ENCODE data around the gene ZGPAT.
A peak's percentile ranks its signal among the peaks of the same experiment; 100 is the strongest.

ZGPAT gene

DNA sequence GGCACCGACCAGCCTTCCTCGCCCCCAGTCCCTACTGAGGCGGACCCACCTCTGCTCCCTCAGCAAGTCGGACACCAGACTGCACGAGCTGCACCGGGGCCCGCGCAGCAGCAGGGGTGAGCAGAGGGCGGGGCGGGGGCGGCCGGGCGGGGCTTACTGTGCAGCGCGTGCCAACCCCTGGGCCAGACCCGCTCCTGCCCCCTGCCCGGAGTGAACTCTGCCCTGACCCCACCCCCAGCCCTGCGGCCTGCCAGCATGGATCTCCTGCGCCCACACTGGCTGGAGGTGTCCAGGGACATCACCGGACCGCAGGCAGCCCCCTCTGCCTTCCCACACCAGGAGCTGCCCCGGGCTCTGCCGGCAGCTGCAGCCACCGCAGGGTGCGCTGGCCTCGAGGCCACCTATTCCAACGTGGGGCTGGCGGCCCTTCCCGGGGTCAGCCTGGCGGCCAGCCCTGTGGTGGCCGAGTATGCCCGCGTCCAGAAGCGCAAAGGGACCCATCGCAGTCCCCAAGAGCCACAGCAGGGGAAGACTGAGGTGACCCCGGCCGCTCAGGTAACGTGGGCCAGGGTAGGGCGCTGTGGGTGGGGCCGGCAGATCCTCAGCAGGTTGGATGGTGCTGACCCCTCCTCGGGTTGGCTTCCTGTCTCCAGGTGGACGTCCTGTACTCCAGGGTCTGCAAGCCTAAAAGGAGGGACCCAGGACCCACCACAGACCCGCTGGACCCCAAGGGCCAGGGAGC lies 30.3 kb downstream of the ZGPAT start:
- H3K4me3 ChIP-seq (ENCODE audit: low read length) = peak overlapping the region; percentile 24
- no peak for DNase-seq (ENCODE audit: low read depth)
- no peak for TF ChIP-seq CTCF (conservative IDR thresholded peaks at IDR 0.05; ENCODE audit: low read depth, low read length)

DNA sequence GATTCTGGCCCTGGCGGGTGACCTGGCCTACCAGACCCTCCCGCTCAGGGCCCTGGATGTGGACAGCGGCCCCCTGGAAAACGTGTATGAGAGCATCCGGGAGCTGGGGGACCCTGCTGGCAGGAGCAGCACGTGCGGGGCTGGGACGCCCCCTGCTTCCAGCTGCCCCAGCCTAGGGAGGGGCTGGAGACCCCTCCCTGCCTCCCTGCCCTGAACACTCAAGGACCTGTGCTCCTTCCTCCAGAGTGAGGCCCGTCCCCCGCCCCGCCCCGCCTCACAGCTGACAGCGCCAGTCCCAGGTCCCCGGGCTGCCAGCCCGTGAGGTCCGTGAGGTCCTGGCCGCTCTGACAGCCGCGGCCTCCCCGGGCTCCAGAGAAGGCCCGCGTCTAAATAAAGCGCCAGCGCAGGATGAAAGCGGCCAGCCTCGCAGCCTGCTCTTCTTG lies 30.9 kb downstream of the ZGPAT start:
- TF ChIP-seq CTCF (conservative IDR thresholded peaks at IDR 0.05; ENCODE audit: low read depth, low read length) = no peak
- H3K4me3 ChIP-seq (ENCODE audit: low read length) = no peak overlapping the region
- no peak for DNase-seq (ENCODE audit: low read depth)

DNA sequence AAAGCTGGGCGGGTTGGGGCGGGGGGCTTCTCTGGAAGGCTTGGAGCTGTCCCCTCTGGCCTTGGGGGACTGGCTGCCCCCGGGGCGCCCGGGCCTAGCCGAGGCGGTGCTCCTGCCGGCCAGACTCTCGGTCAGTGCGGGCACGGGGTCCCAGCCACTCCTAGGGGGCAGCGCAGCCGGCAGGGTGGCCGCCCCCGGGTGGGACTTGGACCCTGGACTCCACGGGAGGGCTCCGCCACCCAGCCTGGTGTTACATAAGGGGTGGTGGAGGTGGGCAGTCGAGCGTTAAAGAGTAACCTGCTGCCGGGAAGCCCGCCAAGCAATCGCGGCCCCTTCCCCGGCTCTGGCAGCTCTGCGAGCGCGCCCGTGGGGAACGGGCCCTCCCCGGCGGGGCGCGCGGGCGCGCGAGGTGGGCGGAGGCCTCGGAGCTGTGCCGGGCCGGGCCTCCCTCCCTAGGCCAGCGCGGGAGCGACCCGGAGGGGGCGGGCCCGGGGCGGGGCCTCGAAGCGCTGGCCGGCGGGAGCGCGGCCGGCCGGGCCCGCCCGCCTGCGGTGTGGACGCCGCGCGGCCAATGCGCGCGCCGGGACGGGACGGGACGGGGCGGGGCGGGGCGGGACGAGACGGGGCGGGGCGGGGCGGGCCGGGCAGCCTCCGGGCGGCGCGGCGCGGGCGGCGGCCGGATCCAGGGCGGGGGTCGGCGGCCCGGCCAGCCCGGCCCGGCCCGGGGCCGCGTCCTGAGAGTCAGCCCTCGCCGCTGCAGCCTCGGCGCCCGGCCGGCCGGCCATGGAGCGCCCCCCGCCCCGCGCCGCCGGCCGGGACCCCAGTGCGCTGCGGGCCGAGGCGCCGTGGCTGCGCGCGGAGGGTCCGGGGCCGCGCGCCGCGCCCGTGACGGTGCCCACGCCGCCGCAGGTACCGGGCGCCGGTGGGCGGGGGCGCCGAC lies 31.6 kb downstream of the ZGPAT start, which contains the start of gene SLC2A4RG:
Gene SLC2A4RG, plus strand, starts transcription at position 647 of the 940 bp plus-strand sequence. Its CDS starts 137 bp downstream, at position 784.
- DNase-seq (ENCODE audit: low read depth) = no peak
- H3K4me3 ChIP-seq (ENCODE audit: low read length) = peak within 1 kb of the TSS; percentile 56
- TF ChIP-seq CTCF (conservative IDR thresholded peaks at IDR 0.05; ENCODE audit: low read depth, low read length) = no peak

DNA sequence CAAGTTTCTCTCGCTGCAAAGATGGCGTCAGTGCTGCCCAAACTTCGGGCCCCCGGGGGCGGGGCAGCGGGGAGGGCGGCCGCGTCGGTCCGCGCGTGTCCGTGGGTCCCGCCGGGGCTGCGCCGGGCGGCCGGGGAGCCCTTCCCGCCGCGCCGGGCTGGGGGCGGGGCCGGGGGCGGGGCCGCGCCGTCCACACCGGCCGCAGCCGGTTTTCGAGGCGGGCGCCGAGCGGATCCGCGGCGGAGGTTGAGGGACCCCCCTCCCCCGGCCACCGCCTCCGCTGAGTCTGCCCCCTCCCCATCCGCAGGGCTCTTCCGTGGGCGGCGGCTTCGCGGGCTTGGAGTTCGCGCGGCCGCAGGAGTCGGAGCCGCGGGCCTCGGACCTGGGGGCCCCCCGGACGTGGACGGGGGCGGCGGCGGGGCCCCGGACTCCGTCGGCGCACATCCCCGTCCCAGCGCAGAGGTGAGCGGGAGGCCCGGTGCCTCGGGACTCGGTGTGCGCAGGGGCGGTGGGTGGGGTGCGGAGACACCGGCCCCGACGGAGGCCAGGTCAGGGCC lies 32.3 kb downstream of the ZGPAT start:
- TF ChIP-seq CTCF (conservative IDR thresholded peaks at IDR 0.05; ENCODE audit: low read depth, low read length) = no peak
- no peak for DNase-seq (ENCODE audit: low read depth)

DNA sequence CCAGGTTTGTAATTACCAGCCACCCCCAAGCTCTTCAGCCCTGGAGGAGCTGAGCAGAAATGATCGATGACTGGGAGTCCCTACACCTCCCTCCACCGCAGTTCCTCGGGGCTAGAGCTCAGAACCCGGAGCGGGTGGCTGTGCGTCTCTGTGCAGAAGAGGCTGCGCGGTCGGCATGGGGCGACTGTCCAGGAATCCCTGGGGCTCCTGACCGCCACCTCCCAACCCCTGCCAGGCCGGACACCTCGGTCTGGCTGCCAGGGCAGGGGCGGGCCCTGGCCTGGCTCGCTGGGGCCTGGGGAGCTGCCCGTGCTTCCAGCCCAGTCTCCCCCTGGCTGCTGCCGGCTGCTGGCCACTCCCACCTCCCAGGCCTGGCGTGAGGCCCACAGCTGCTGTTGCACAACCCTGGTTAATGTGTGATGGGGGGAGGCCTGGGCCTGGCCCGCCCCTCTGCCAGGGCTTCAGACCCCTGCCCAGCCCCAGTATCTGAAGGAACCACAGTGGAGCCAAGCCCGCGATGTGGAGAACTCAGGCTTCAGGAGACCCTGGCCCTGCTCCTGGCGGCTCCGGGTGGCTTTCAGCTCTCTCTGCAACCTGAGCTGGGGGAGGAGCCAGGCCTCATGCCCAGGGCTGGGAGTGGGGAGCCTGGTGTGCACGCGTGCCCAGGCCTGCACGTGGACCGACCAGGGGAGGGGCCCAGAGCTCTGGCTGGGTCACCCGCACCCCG lies 33.0 kb downstream of the ZGPAT start:
- H3K4me3 ChIP-seq (ENCODE audit: low read length) = peak overlapping the region; percentile 56
- TF ChIP-seq CTCF (conservative IDR thresholded peaks at IDR 0.05; ENCODE audit: low read depth, low read length) = peak; percentile 23
- peak; percentile 35 for DNase-seq (ENCODE audit: low read depth)

More for the DNA sequence above, 32.3 kb downstream of the ZGPAT start:
- peak overlapping the region; percentile 56 for H3K4me3 ChIP-seq (ENCODE audit: low read length)

- H3K4me3 ChIP-seq (ENCODE audit: low read length) = peak overlapping the region; percentile 56
Observed at GRCh38 chr20:63741354-63741675, 33.5 kb downstream of the ZGPAT start.

More at GRCh38 chr20:63741354-63741675, 33.5 kb downstream of the ZGPAT start:
- DNase-seq (ENCODE audit: low read depth) = no peak
- TF ChIP-seq CTCF (conservative IDR thresholded peaks at IDR 0.05; ENCODE audit: low read depth, low read length) = no peak
